B cell (primary cell): ENCODE measurements around the gene HIPK1. TPM values are rescaled to one million over a fixed set of nuclear protein-coding genes. Genes with fewer than 3 reads are reported as not detected.

Experiments used
- ATAC-seq: fragments of 200-7000 bp; cut with Tn5 transposase; one replicate; pipeline ENCODE4 v1.10.0; 2021; ENCODE audit warnings: low read depth, mild to moderate bottlenecking, moderate number of reproducible peaks, moderate library complexity
- CTCF ChIA-PET: fragments of 350-600 bp; sonication (Branson Sonifier 250); formaldehyde crosslinking; loops from one replicate; lab custom pipeline; 2021; ENCODE audit warnings: antibody characterized with exemption, inconsistent platforms; lab: Charles Lee
- POLR2A ChIA-PET: fragments of 350-600 bp; sonication (Branson Sonifier 250); formaldehyde crosslinking; loops from one replicate; lab custom pipeline; 2021; ENCODE audit warnings: antibody characterized with exemption; lab: Charles Lee
- DNase-seq: peaks from one replicate; pipeline ENCODE4 v3.0.0; 2013
- H2AFZ ChIP-seq: 2 replicates; pipeline ENCODE4 v1.6.1; 2012; ENCODE audit warnings: mild to moderate bottlenecking, low read depth, low read length; ENCODE audit not compliant: insufficient read depth, poor library complexity, severe bottlenecking
- H3K27ac ChIP-seq, 2 donors: 1 replicate in 1 of 2; 2 replicates in 1 of 2; pipeline ENCODE4 v1.5.1; 2012 to 2013; ENCODE audit warnings: low read length in 2 of 2, mild to moderate bottlenecking in 2 of 2, moderate library complexity in 1 of 2
- H3K27me3 ChIP-seq, 4 experiments: fragments of 200-600 bp in 1 of 4; sonication (generic) in 1 of 4; replicated peaks in 1 of 4; 1 replicate in 2 of 4; 2 replicates in 2 of 4; pipeline versions ENCODE4 v1.6.1 to v1.7.0; 2013 to 2016; ENCODE audit warnings: low read length in 3 of 4, mild to moderate bottlenecking in 2 of 4, mixed read lengths in 1 of 4, moderate library complexity in 1 of 4; ENCODE audit not compliant: insufficient read depth in 4 of 4, control insufficient read depth in 3 of 4; ENCODE audit errors: control extremely low read depth in 1 of 4
- H3K36me3 ChIP-seq, 2 experiments: replicated peaks in 1 of 2; 1 replicate in 1 of 2; 2 replicates in 1 of 2; pipeline versions ENCODE4 v1.6.1 to v1.7.1; 2013; ENCODE audit warnings: low read length in 1 of 2; ENCODE audit not compliant: insufficient read depth in 2 of 2, control insufficient read depth in 1 of 2; ENCODE audit errors: control extremely low read depth in 1 of 2, extremely low read depth in 1 of 2
- H3K4me1 ChIP-seq, 2 donors: fragments of 200-600 bp in 1 of 2; sonication (generic) in 1 of 2; 1 replicate in 1 of 2; 2 replicates in 1 of 2; pipeline versions ENCODE4 v1.5.1 to v1.6.1; 2013 to 2017; ENCODE audit warnings: low read length in 2 of 2; ENCODE audit not compliant: control insufficient read depth in 2 of 2, insufficient read depth in 2 of 2
- H3K4me2 ChIP-seq: replicated peaks from 2 replicates; pipeline ENCODE3; 2012; ENCODE audit warnings: mild to moderate bottlenecking, low read depth, low read length; ENCODE audit not compliant: poor library complexity, severe bottlenecking
- H3K4me3 ChIP-seq, 5 experiments: fragments of 200-600 bp in 1 of 5; sonication (generic) in 1 of 5; 1 replicate in 3 of 5; 2 replicates in 2 of 5; pipeline versions ENCODE4 v1.5.1 to v1.7.0; 2011 to 2016; ENCODE audit warnings: low read length in 4 of 5, mild to moderate bottlenecking in 4 of 5, low read depth in 2 of 5, control low read depth in 1 of 5, moderate library complexity in 1 of 5; ENCODE audit not compliant: insufficient read depth in 1 of 5; ENCODE audit errors: control extremely low read depth in 1 of 5, extremely low read depth in 1 of 5
- H3K79me2 ChIP-seq: fragments of 200-600 bp; sonication (generic); one replicate; pipeline ENCODE4 v1.6.0; 2016; ENCODE audit warnings: low read length; ENCODE audit not compliant: control insufficient read depth, insufficient read depth
- H3K9ac ChIP-seq: fragments of 200-600 bp; sonication (generic); 2 replicates; pipeline ENCODE4 v1.6.1; 2017; ENCODE audit warnings: mild to moderate bottlenecking, low read length, moderate library complexity
- H3K9me3 ChIP-seq, 3 donors: one replicate each; pipeline versions ENCODE4 v1.6.1 to v1.7.1; 2013; ENCODE audit warnings: low read length in 2 of 3; ENCODE audit not compliant: control insufficient read depth in 2 of 3, insufficient read depth in 1 of 3; ENCODE audit errors: control extremely low read depth in 1 of 3
- H4K20me1 ChIP-seq: 2 replicates; pipeline ENCODE4 v1.6.0; 2012; ENCODE audit warnings: mild to moderate bottlenecking, low read length; ENCODE audit not compliant: insufficient read depth, control insufficient read depth, poor library complexity, severe bottlenecking
- H3K27ac Mint-ChIP-seq: one replicate; pipeline ENCODE4 v1.8.0; 2021; ENCODE audit warnings: mixed read lengths
- H3K27me3 Mint-ChIP-seq: one replicate; pipeline ENCODE4 v1.8.0; 2021; ENCODE audit warnings: mixed read lengths
- H3K4me1 Mint-ChIP-seq: one replicate; pipeline ENCODE4 v1.8.0; 2021; ENCODE audit warnings: mixed read lengths
- H3K4me3 Mint-ChIP-seq: one replicate; pipeline ENCODE4 v1.8.0; 2021; ENCODE audit warnings: mixed read lengths
- H3K9me3 Mint-ChIP-seq: one replicate; pipeline ENCODE4 v1.8.0; 2022; ENCODE audit warnings: mixed read lengths; ENCODE audit not compliant: insufficient read depth
- CTCF ChIP-seq: fragments of 200-600 bp; IDR thresholded peaks from one replicate; pipeline ENCODE4 v1.8.0; 2022; ENCODE audit warnings: antibody characterized with exemption, mild to moderate bottlenecking
- EZH2 ChIP-seq: IDR thresholded peaks from 2 replicates; pipeline ENCODE4 v1.6.1; 2012; ENCODE audit warnings: borderline replicate concordance, low read depth, mild to moderate bottlenecking, moderate library complexity, low read length; ENCODE audit not compliant: insufficient read depth, poor library complexity, severe bottlenecking
- WGBS: methylation state at CpG from one replicate; pipeline ENCODE4 v1.1.5; 2013; ENCODE audit warnings: missing lambda C conversion rate; ENCODE audit not compliant: insufficient coverage; 5-methylcytosine and 5-hydroxymethylcytosine counted together
- intact Hi-C: fragments of 100-400 bp; cut with micrococcal nuclease; formaldehyde crosslinking; loops from one replicate; pipeline ENCODE4 v1.10.0; 2022
- polyA plus RNA-seq: library from polyadenylated mRNA; depleted of rRNA; stranded (reverse); fragments of >200 nt; gene quantifications from 2 replicates; pipeline ENCODE4 v1.2.3, GENCODE V29; 2012
- total RNA-seq, 2 donors: library from RNA; stranded (reverse); fragments of 120-200 nt in 1 of 2; gene quantifications; 1 replicate in 1 of 2; 2 replicates in 1 of 2; pipeline versions ENCODE4 v1.2.3 to v1.2.4, GENCODE V29; 2013 to 2022

HIPK1 gene
- total and polyA plus RNA-seq, 2 donors (not counting 1 experiment from before 2014, with no cell fraction given) = 13.6 to 48.0 TPM

GRCh38 chr1:113999799-114000198 is 70.7 kb downstream of the HIPK1 start:
- Mint-ChIP-seq H3K9me3 (peaks cover 5% of the 10 kb centered on the region), H3K4me1 (no peaks in the 10 kb centered on the region), H3K4me3 (no peak overlapping the region), H3K27me3 (peaks cover 27% of the 10 kb centered on the region), H3K27ac (no peak overlapping the region)
- TF ChIP-seq EZH2 (no peak), CTCF (no peak)
- H3K9me3 ChIP-seq = peaks cover 2 to 10% (median 7%) of the 10 kb centered on the region in 3 donors
- H3K4me1 ChIP-seq = no peaks in the 10 kb centered on the region
- WGBS = no CpG with 5 or more reads among the region's 2 CpGs
- no peak for DNase-seq
- intact Hi-C loops = no loop called here
- H3K27me3 ChIP-seq = peaks cover 0 to 10% (median 0%) of the 10 kb centered on the region in 4 experiments
- ChIA-PET POLR2A (no interaction called here), CTCF (no interaction called here)
- no peaks in the 10 kb centered on the region for H3K79me2 ChIP-seq
- no peak overlapping the region for H3K9ac ChIP-seq
- H3K4me2 ChIP-seq = no peak overlapping the region
- H2AFZ ChIP-seq = no peak overlapping the region
- ATAC-seq = no peak
- H3K27ac ChIP-seq = no peak overlapping the region
- no peaks in the 10 kb centered on the region for H3K36me3 ChIP-seq
- H3K4me3 ChIP-seq = no peak overlapping the region
- H4K20me1 ChIP-seq = no peaks in the 10 kb centered on the region

DNA sequence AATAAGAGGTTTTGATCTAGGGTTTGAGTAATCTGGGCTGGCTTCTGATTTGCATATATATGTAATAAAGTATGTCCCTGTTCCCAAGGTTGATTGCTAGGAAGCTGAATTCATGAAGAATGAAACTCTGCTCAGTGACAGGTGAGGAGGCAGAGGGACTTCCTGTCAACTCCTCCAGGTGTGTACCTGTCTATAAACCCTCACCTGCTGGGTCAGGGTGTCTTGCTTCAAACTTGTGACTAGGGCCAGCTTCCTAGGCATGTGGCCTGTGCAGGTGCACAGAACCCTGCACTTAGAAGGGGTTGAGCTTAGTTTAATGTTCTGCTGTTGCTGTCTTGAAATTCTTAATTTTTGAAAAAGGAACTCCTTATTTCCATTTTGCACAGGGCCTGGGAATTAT is 71.3 kb downstream of the HIPK1 start:
- intact Hi-C loops = no loop called here
- Histone ChIP-seq H3K79me2 (no peaks in the 10 kb centered on the region), H3K4me2 (no peak overlapping the region), H4K20me1 (no peaks in the 10 kb centered on the region), H3K4me1 (no peaks in the 10 kb centered on the region), H3K27ac (no peak overlapping the region), H3K9me3 (peaks cover 1 to 6% (median 2%) of the 10 kb centered on the region in 3 donors), H2AFZ (no peak overlapping the region), H3K9ac (no peak overlapping the region), H3K27me3 (peaks cover 0 to 10% (median 0%) of the 10 kb centered on the region in 4 experiments), H3K36me3 (no peaks in the 10 kb centered on the region), H3K4me3 (no peak overlapping the region)
- ATAC-seq (no peak), DNase-seq (no peak)
- peaks cover 3% of the 10 kb centered on the region for H3K9me3 Mint-ChIP-seq
- TF ChIP-seq EZH2 (no peak), CTCF (no peak)
- no peak overlapping the region for H3K4me3 Mint-ChIP-seq
- peaks cover 31% of the 10 kb centered on the region for H3K27me3 Mint-ChIP-seq
- CTCF ChIA-PET = no interaction called here
- POLR2A ChIA-PET = no interaction called here
- H3K27ac Mint-ChIP-seq = no peak overlapping the region
- no peaks in the 10 kb centered on the region for H3K4me1 Mint-ChIP-seq
